DMS53 (cell line): Measurements from ENCODE around the gene BICRAL.
"Not testable (repeated sequence)": the region's sequence is repeated elsewhere in the genome, so short reads cannot be mapped to it uniquely, and the experiment has no call there.

ENCODE experiments used
- DNase-seq: peaks from one replicate; lab custom pipeline; 2025; lab: John Stamatoyannopoulos, UW

Gene BICRAL

DNA sequence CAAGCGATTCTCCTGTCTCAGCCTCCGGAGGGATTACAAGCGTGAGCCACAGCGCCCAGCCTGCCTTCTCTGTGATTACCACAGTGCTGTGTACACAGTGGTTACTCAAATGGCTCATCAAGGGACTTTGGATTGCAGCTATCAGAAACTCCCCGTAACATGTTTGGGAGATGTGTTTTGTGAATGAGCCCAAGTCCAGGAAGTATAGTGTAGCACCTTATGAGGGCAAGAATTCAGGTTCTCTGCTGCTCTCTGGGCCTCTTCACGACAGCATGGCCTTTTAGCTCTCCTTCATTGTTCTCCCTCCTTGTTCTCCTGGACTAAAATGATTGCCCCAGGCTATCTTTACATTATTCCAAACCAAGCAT is 63.5 kb downstream of the BICRAL start:
- DNase-seq: no peak

GRCh38 chr6:42846505-42846904 is 64.7 kb downstream of the BICRAL start:
- no peak for DNase-seq

DNA sequence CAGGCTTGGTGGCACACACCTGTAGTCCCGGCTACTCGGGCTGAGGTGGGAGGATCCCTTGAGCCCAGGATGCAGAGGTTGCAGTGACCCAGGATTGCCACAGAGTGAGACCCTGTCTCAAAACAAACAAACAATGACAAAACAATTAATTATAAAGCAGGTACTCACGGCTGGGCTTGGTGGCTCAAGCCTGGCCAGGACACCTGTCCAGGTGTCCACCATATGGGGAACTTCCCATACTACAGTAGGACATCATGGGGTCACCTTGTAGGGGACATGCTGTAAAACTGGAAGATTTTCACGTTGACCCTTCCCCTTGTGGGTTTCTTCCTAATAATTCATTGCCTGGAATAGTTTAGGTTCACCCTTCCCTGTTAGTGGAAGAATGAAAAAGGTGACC is 66.8 kb downstream of the BICRAL start:
- no peak for DNase-seq

- DNase-seq: no peak
These were observed 69.7 kb downstream of the BICRAL start for GRCh38 chr6:42851599-42851998.

DNA sequence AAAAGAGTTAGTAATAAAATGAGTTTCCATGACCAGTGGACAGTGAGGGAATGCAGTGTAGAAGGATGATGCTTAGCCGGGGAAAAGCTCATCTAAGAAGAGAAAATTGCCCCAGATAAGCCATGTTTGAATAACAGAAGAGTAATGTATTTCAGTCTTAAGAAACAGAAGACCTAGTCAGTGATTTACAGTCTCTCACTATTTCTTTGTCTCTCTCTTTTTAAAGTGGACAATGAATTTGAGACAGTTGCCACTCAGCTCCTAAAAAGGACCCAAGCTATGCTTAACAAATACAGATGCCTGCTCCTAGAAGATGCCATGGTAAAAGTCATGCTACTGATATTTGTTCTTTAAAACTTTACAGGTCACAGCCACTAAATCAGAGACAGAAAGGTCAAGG is 78.2 kb downstream of the BICRAL start:
- no peak for DNase-seq

DNA sequence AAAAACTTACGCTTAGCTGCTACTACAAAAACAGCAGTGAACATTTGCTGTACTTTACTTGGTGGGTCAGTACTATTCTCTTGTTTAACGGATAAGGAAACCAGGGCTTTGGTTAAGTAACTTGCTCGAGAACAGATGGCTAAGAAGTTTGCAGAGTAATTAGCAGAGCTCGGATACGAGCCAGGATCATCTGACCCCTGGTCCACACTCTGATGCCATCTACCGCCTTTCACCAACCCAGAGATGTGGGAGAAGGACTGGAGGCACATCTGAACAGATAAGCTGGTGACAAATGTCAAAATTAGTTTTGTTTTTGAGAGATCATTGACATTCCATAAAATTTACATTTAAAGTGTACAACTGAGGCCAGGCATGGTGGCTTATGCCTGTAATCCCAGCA is 78.6 kb downstream of the BICRAL start:
- DNase-seq: no peak

DNA sequence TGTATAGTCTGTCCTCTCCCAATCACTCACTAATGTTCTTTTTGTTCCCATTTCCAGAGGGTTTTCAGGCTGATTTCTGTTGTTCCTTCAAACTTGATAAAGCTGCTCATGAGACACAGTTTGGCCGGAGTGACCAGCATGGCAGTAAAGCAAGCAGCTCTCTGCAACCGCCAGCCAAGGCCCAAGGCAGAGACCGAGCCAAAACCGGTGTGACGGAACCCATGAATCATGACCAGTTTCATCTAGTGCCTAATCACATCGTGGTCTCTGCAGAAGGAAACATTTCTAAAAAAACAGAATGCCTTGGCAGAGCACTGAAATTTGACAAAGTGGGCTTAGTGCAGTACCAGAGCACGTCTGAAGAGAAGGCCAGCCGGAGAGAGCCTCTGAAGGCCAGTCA is 82.8 kb downstream of the BICRAL start:
- no peak for DNase-seq

GRCh38 chr6:42870145-42870936 is 88.5 kb downstream of the BICRAL start:
- no peak for DNase-seq

GRCh38 chr6:42871711-42872110 is 89.9 kb downstream of the BICRAL start:
- DNase-seq: no peak

GRCh38 chr6:42873313-42873712 is 91.5 kb downstream of the BICRAL start:
- DNase-seq: no peak

DNA sequence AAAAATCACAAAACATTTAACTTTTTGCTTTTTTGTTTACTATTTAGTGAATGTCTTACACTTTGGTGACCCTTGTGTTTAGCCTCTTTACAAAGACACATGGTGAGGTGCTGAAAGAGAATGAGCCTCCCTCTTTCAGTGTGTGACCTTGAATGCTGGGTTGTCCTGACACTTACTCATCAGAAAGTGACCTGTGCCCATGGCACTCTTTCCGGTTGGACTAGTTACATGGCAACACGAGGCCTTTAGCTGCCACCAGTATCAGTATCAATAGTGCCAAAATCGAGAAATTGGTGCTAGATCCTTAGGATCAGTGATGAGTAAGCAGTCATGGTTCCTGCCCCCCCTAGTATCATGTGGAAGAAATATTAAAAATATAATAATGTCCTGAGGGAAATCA is 95.8 kb downstream of the BICRAL start:
- DNase-seq: peak; percentile 31

- peak; percentile 95 for DNase-seq
These were observed 97.8 kb downstream of the BICRAL start, which contains the start of gene RPL7L1 for GRCh38 chr6:42879372-42880239. Gene RPL7L1, plus strand, starts transcription at chr6:42879616. Its CDS starts 295 bp downstream, at chr6:42879911.

GRCh38 chr6:42880240-42880817 is 98.5 kb downstream of the BICRAL start:
- DNase-seq: not testable (repeated sequence)

GRCh38 chr6:42880871-42881270 is 99.0 kb downstream of the BICRAL start:
- not testable (repeated sequence) for DNase-seq

DNA sequence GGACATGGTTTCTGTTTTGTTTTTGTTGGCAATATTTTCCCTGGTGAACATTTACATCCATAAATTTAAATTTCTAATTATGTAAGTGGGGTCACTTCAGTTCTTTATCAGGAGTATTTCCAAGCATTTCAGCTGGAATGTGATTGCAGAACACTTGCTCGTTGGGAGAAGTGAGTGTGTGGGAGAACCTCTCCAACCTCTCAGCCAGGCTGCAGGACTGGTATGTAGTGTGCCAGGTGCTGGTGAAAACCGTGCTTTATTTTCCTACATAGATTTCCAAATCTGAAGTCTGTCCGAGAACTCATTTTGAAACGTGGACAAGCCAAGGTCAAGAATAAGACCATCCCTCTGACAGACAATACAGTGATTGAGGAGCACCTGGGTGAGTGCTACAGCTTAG is 103.8 kb downstream of the BICRAL start:
- no peak for DNase-seq

DNA sequence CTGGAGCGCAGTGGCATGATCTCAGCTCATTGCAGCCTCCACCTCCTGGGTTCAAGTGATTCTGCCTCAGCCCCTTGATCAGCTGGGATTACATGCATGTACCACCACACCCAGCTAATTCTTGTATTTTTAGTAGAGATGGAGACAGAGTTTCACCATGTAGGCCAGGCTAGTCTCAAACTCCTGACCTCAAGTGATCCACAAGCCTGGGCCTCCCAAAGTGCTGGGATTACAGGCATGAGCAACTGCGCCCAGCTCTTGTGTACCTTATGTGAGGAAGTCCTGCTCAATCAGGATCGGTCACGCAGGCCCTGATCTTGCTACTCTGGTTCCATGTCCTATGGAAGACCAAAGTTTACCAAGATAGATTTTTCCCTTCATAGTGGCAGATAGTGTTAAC is 106.3 kb downstream of the BICRAL start:
- not testable (repeated sequence) for DNase-seq

DNA sequence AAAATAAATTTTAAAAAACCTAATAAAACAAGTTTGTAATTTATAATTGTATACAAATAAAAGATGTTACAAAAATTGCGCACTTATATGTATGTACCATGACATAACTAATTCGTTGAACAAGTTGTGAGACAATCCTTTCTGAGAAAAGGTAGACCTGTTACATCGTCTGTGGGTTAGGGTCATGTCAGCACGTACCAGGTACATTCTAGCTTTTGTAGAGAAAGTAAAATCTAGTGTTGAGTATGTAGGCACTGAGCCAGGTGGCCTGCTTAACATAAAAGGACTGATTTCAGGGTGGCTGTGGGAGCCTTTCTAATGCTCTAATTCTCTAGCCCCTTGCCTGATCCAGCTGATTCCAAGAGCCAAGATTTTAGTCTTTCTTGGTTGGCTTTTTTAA is 108.0 kb downstream of the BICRAL start:
- DNase-seq: peak; percentile 61

- DNase-seq: peak; percentile 98
These were observed 108.7 kb downstream of the BICRAL start for GRCh38 chr6:42890311-42891198.

GRCh38 chr6:42891199-42891722 is 109.4 kb downstream of the BICRAL start:
- DNase-seq: no peak

DNA sequence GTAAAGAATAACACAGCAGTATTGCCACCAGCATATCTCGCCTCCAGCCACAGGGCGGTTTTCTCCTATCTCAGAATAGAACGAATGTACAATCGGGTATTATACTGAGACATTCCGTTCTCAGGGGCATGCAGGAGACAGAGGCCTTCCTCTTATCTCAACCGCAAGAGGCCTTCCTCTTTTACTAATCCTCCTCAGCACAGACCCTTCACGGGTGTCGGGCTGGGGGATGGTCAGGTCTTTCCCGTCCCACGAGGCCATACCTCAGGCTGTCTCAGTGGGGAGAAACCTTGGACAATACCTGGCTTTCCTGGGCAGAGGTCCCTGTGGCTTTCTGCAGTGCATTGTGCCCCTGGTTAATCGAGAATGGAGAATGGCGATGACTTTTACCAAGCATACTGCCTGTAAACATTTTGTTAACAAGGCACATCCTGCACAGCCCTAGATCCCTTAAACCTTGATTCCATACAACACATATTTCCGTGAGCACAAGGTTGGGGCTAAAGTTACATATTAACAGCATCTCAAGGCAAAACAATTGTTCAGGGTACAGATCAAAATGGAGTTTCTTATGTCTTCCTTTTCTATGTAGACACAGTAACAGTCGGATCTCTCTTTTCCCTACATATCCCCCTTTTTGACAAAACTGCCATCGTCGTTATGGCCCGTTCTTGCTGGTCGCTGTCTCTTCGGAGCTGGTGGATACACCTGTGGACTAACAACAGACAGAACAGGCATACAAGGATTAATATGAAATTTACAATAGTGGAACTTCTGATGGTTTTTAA is 112.4 kb downstream of the BICRAL start:
- not testable (repeated sequence) for DNase-seq
